H54 (cell line): ENCODE measurements around the gene THSD7B.

Source experiments
- DNase-seq: peaks from one replicate; pipeline ENCODE4 v3.0.0; 2011; ENCODE audit warnings: low spot score, mixed read lengths; ENCODE audit not compliant: insufficient read length
- FAIRE-seq: peaks from 3 replicates; lab custom pipeline; 2011; peaks lifted over from hg19 to GRCh38; lab: Jason Lieb, UNC
- POLR2A ChIP-seq: IDR thresholded peaks from 2 replicates; pipeline ENCODE4 v1.6.1; 2011; ENCODE audit warnings: low read depth, mild to moderate bottlenecking, low read length

THSD7B gene

GRCh38 chr2:137002896-137003295, 237.6 kb downstream of the THSD7B start:
- FAIRE-seq = no peak
- no peak for DNase-seq
- no peak for TF ChIP-seq POLR2A

GRCh38 chr2:137005210-137005609, 239.9 kb downstream of the THSD7B start:
- no peak for FAIRE-seq
- DNase-seq = no peak
- TF ChIP-seq POLR2A = no peak

- TF ChIP-seq POLR2A = no peak
- FAIRE-seq (no peak), DNase-seq (no peak)
These were observed 242.6 kb downstream of the THSD7B start for GRCh38 chr2:137007938-137008337.

- no peak for DNase-seq
- FAIRE-seq = no peak
These were observed 244.6 kb downstream of the THSD7B start for GRCh38 chr2:137009953-137010352.

GRCh38 chr2:137020452-137021196, 255.3 kb downstream of the THSD7B start:
- no peak for DNase-seq
- FAIRE-seq = no peak
- no peak for TF ChIP-seq POLR2A

More at GRCh38 chr2:137009953-137010352, 244.6 kb downstream of the THSD7B start:
- no peak for TF ChIP-seq POLR2A

GRCh38 chr2:137021763-137022162, 256.4 kb downstream of the THSD7B start:
- DNase-seq (no peak), FAIRE-seq (no peak)
- TF ChIP-seq POLR2A = no peak

GRCh38 chr2:137023205-137023604, 257.9 kb downstream of the THSD7B start:
- no peak for FAIRE-seq
- no peak for TF ChIP-seq POLR2A
- no peak for DNase-seq

- no peak for TF ChIP-seq POLR2A
- FAIRE-seq (no peak), DNase-seq (no peak)
These were observed 266.4 kb downstream of the THSD7B start for GRCh38 chr2:137031731-137032130.

- DNase-seq (no peak), FAIRE-seq (no peak)
- TF ChIP-seq POLR2A = no peak
These were observed 271.3 kb downstream of the THSD7B start for GRCh38 chr2:137036619-137037018.

- FAIRE-seq = no peak
- TF ChIP-seq POLR2A = no peak
- DNase-seq = no peak
These were observed 274.3 kb downstream of the THSD7B start for GRCh38 chr2:137039482-137040152.

GRCh38 chr2:137047369-137047768, 282.0 kb downstream of the THSD7B start:
- no peak for TF ChIP-seq POLR2A
- DNase-seq = no peak
- FAIRE-seq = no peak

- no peak for TF ChIP-seq POLR2A
- no peak for DNase-seq
- no peak for FAIRE-seq
These were observed 283.1 kb downstream of the THSD7B start for GRCh38 chr2:137048455-137048854.

GRCh38 chr2:137049518-137049917, 284.2 kb downstream of the THSD7B start:
- FAIRE-seq = no peak
- no peak for DNase-seq
- no peak for TF ChIP-seq POLR2A

- no peak for DNase-seq
- FAIRE-seq = no peak
- TF ChIP-seq POLR2A = no peak
These were observed 285.6 kb downstream of the THSD7B start for GRCh38 chr2:137050949-137051348.
